ENCODE measurements around the gene KIF21A.

DNA sequence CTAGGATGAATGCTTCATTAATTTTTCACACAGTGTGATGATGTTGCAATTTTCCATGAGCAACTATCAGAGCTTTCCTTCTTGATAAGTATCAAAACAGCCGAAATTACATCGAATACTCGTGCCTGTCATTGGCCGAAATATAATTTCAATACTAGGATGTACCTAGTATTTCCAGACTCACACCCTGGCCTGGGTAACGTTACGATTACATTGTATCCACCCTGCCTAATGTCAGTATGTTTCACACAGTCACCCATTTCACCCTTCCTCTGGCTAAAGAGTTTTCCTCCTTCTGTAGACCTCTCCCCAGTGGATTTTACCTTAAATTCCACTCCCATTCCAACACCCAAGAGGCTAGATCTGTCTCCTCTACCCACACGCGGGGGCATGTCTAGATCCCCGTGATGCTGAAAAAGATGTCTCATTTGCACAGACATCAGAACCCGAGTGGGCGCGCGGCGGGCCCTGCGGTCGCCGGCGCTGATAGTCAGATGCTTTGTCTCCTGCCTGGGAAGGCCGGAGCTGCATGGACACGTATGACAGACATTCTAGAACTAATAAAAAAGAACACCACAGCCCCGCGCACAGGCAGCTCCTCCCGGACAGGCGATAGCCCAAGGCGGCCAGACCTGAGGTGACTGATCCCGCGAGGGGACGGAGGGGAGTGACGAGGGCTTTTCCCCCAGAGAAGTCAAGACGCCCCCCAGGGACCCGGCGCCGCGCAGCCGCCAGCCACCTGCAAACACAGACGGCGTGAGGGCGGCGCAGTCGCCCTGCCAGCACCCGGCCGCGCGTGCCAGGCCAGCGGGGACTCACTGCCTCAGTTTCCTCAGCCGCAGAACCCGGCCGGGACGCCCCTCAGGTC lies 723 bp downstream of the KIF21A start:
- TF ChIP-seq POLR2AphosphoS5 (IDR thresholded peaks at IDR 0.05; ENCODE audit: low read depth, low read length) (no peak), SPI1 (IDR thresholded peaks at IDR 0.05; ENCODE audit: low read depth, low read length) (no peak)

Measured in GM12891 (cell line).